H1 (cell line): Measurements from ENCODE around the gene TBC1D23. TPM values are rescaled to one million over a fixed set of nuclear protein-coding genes. Genes with fewer than 3 reads are reported as not detected.

Experiments
- CTCF ChIA-PET: fragments of 300-600 bp; sonication (Branson Sonifier 250); formaldehyde crosslinking; loops from one replicate; lab custom pipeline; 2021; ENCODE audit not compliant: partially characterized antibody; lab: Charles Lee
- POLR2A ChIA-PET: fragments of 300-600 bp; sonication (Branson Sonifier 250); formaldehyde crosslinking; loops from one replicate; lab custom pipeline; 2021; ENCODE audit warnings: inconsistent platforms; ENCODE audit not compliant: partially characterized antibody; lab: Charles Lee
- DNase-seq, 2 experiments: peaks; one replicate each; pipeline versions ENCODE4 v3.0.0 to v3.0.0-alpha.2; 2010 to 2022; ENCODE audit warnings: low spot score in 2 of 2, low read depth in 1 of 2, mixed read lengths in 1 of 2
- FAIRE-seq: peaks from 2 replicates; lab custom pipeline; 2011; peaks lifted over from hg19 to GRCh38; lab: Jason Lieb, UNC
- H2AFZ ChIP-seq: 2 replicates; pipeline ENCODE4 v1.8.1; 2012; ENCODE audit warnings: low read length, inconsistent platforms
- H2AK5ac ChIP-seq: 2 replicates; pipeline ENCODE4 v1.6.1; 2013; ENCODE audit warnings: low read depth, low read length
- H2BK120ac ChIP-seq: replicated peaks from 2 replicates; pipeline ENCODE3; 2013; ENCODE audit warnings: low read depth, low read length, inconsistent platforms
- H2BK12ac ChIP-seq: 2 replicates; pipeline ENCODE4 v1.6.1; 2013; ENCODE audit warnings: low read depth, low read length
- H2BK15ac ChIP-seq: 2 replicates; pipeline ENCODE4 v1.6.1; 2013; ENCODE audit warnings: low read length
- H2BK20ac ChIP-seq: 2 replicates; pipeline ENCODE4 v1.6.1; 2013; ENCODE audit warnings: low read length
- H2BK5ac ChIP-seq: 2 replicates; pipeline ENCODE4 v1.6.1; 2013; ENCODE audit warnings: low read depth, low read length
- H3K14ac ChIP-seq: 2 replicates; pipeline ENCODE4 v1.6.1; 2013; ENCODE audit warnings: inconsistent platforms; ENCODE audit not compliant: insufficient read length
- H3K18ac ChIP-seq: 2 replicates; pipeline ENCODE4 v1.6.1; 2013; ENCODE audit warnings: low read length; ENCODE audit errors: extremely low read depth
- H3K23ac ChIP-seq: 2 replicates; pipeline ENCODE4 v1.6.1; 2013; ENCODE audit warnings: inconsistent platforms; ENCODE audit not compliant: insufficient read length
- H3K23me2 ChIP-seq: 2 replicates; pipeline ENCODE4 v1.6.1; 2013; ENCODE audit warnings: low read depth, low read length
- H3K27ac ChIP-seq: 2 replicates; pipeline ENCODE4 v1.6.1; 2011; ENCODE audit warnings: low read depth, low read length, inconsistent platforms
- H3K27me3 ChIP-seq, 4 experiments: replicated peaks in 1 of 4; 1 replicate in 1 of 4; 2 replicates in 3 of 4; pipeline versions ENCODE4 v1.6.1 to v1.8.1; 2011 to 2013; ENCODE audit warnings: low read length in 3 of 4, mild to moderate bottlenecking in 3 of 4, inconsistent platforms in 2 of 4, mixed read lengths in 2 of 4, moderate library complexity in 1 of 4; ENCODE audit not compliant: control insufficient read depth in 3 of 4, insufficient read depth in 3 of 4; ENCODE audit errors: extremely low read depth in 1 of 4
- H3K36me3 ChIP-seq, 4 experiments: 2 replicates each; pipeline versions ENCODE4 v1.6.1 to v1.8.1; 2011 to 2013; ENCODE audit warnings: mild to moderate bottlenecking in 4 of 4, low read length in 3 of 4, moderate library complexity in 2 of 4, control low read depth in 1 of 4, inconsistent platforms in 1 of 4; ENCODE audit not compliant: insufficient read depth in 4 of 4, control insufficient read depth in 2 of 4
- H3K4ac ChIP-seq: replicated peaks from 2 replicates; pipeline ENCODE3; 2013; ENCODE audit warnings: low read length, low read depth, mixed read lengths, inconsistent platforms; ENCODE audit not compliant: insufficient read length
- H3K4me1 ChIP-seq, 4 experiments: replicated peaks in 1 of 4; 1 replicate in 1 of 4; 2 replicates in 3 of 4; pipeline versions ENCODE4 v1.6.1 to v1.8.1; 2011 to 2013; ENCODE audit warnings: low read length in 3 of 4, inconsistent platforms in 2 of 4, mixed read lengths in 1 of 4; ENCODE audit not compliant: insufficient read depth in 4 of 4, control insufficient read depth in 3 of 4
- H3K4me2 ChIP-seq, 2 experiments: 2 replicates each; pipeline versions ENCODE4 v1.6.1 to v1.8.1; 2011 to 2013; ENCODE audit warnings: low read depth in 2 of 2, low read length in 2 of 2, control low read depth in 1 of 2, inconsistent platforms in 1 of 2, mild to moderate bottlenecking in 1 of 2; ENCODE audit not compliant: insufficient read depth in 1 of 2
- H3K4me3 ChIP-seq, 4 experiments: fragments of 200-600, 300-600 bp in 1 of 4; sonication (generic), shearing (Covaris generic), sonication (Bioruptor Twin) in 1 of 4; 2 replicates each; pipeline versions ENCODE4 v1.5.1 to v1.8.1; 2011 to 2016; ENCODE audit warnings: low read length in 4 of 4, low read depth in 3 of 4, control low read depth in 2 of 4, inconsistent platforms in 2 of 4, mild to moderate bottlenecking in 2 of 4, mixed read lengths in 1 of 4, moderate library complexity in 1 of 4; ENCODE audit not compliant: insufficient read depth in 2 of 4; ENCODE audit errors: extremely low read depth in 1 of 4
- H3K56ac ChIP-seq: replicated peaks from 2 replicates; pipeline ENCODE3; 2013; ENCODE audit warnings: low read depth, mild to moderate bottlenecking, mixed read lengths, low read length, inconsistent platforms; ENCODE audit not compliant: insufficient read length
- H3K79me1 ChIP-seq: 2 replicates; pipeline ENCODE4 v1.6.1; 2013; ENCODE audit warnings: low read depth, low read length, control low read depth
- H3K79me2 ChIP-seq, 2 experiments: 2 replicates each; pipeline versions ENCODE4 v1.6.1 to v1.8.1; 2012 to 2013; ENCODE audit warnings: low read length in 2 of 2, mild to moderate bottlenecking in 2 of 2, inconsistent platforms in 1 of 2; ENCODE audit not compliant: insufficient read depth in 2 of 2, control insufficient read depth in 1 of 2
- H3K9ac ChIP-seq, 4 experiments: replicated peaks in 1 of 4; 1 replicate in 1 of 4; 2 replicates in 3 of 4; pipeline versions ENCODE4 v1.6.1 to v1.8.1; 2011 to 2013; ENCODE audit warnings: low read depth in 3 of 4, low read length in 3 of 4, control low read depth in 2 of 4, mild to moderate bottlenecking in 2 of 4, moderate library complexity in 2 of 4, inconsistent platforms in 1 of 4; ENCODE audit errors: extremely low read depth in 1 of 4
- H3K9me3 ChIP-seq, 2 experiments: 2 replicates each; pipeline versions ENCODE4 v1.6.1 to v1.8.1; 2012 to 2013; ENCODE audit warnings: mild to moderate bottlenecking in 2 of 2, moderate library complexity in 2 of 2, control low read depth in 1 of 2, inconsistent platforms in 1 of 2, low read depth in 1 of 2, low read length in 1 of 2, mixed read lengths in 1 of 2; ENCODE audit not compliant: insufficient read depth in 2 of 2
- H4K20me1 ChIP-seq, 2 experiments: replicated peaks in 1 of 2; 2 replicates each; pipeline versions ENCODE3 to v1.8.1; 2011 to 2013; ENCODE audit warnings: inconsistent platforms in 2 of 2, low read length in 2 of 2, mild to moderate bottlenecking in 1 of 2; ENCODE audit not compliant: insufficient read depth in 2 of 2, control insufficient read depth in 1 of 2
- H4K5ac ChIP-seq: 2 replicates; pipeline ENCODE4 v1.6.1; 2013; ENCODE audit warnings: low read length, low read depth, mixed read lengths, inconsistent platforms; ENCODE audit not compliant: insufficient read length
- H4K8ac ChIP-seq: 2 replicates; pipeline ENCODE4 v1.8.0; 2013; ENCODE audit warnings: mild to moderate bottlenecking, moderate library complexity, low read length, inconsistent platforms; ENCODE audit not compliant: insufficient read depth; ENCODE audit errors: extremely low read depth
- H4K91ac ChIP-seq: replicated peaks from 2 replicates; pipeline ENCODE3; 2013; ENCODE audit warnings: low read length, mixed read lengths, inconsistent platforms; ENCODE audit not compliant: insufficient read length
- BACH1 ChIP-seq: IDR thresholded peaks from 2 replicates; pipeline ENCODE4 v1.6.1; 2012; ENCODE audit warnings: low read length, improper control_type of control experiment
- CEBPB ChIP-seq: IDR thresholded peaks from 2 replicates; pipeline ENCODE4 v1.6.1; 2012; ENCODE audit warnings: low read depth, low read length
- HDAC2 ChIP-seq, 2 experiments: fragments of 300-600 bp in 1 of 2; sonication (generic) in 1 of 2; IDR thresholded peaks; 2 replicates each; pipeline ENCODE4 v1.6.1; 2011 to 2012; ENCODE audit warnings: low read depth in 2 of 2, low read length in 2 of 2, mild to moderate bottlenecking in 2 of 2, moderate library complexity in 2 of 2, borderline replicate concordance in 1 of 2, inconsistent platforms in 1 of 2
- KDM4A ChIP-seq: IDR thresholded peaks from one replicate; pipeline ENCODE4 v1.7.1; 2012; ENCODE audit warnings: low read depth, mild to moderate bottlenecking, moderate library complexity, low read length, inconsistent platforms; ENCODE audit not compliant: severe bottlenecking
- NANOG ChIP-seq: IDR thresholded peaks from 2 replicates; pipeline ENCODE4 v1.6.1; 2011; ENCODE audit warnings: low read length, low read depth, mild to moderate bottlenecking, inconsistent platforms; ENCODE audit not compliant: insufficient read depth, poor library complexity, severe bottlenecking
- PHF8 ChIP-seq: fragments of 200-600 bp; sonication (generic); conservative IDR thresholded peaks from 2 replicates; pipeline ENCODE4 v1.7.1; 2012; ENCODE audit warnings: low read depth, mild to moderate bottlenecking, inconsistent platforms, low read length, moderate library complexity
- RAD21 ChIP-seq, 2 experiments: IDR thresholded peaks in 1 of 2; conservative IDR thresholded peaks in 1 of 2; 2 replicates each; pipeline ENCODE4 v1.6.1; 2011; ENCODE audit warnings: low read depth in 2 of 2, low read length in 2 of 2, improper control_type of control experiment in 1 of 2, inconsistent platforms in 1 of 2, mild to moderate bottlenecking in 1 of 2, moderate library complexity in 1 of 2
- SP4 ChIP-seq: IDR thresholded peaks from 2 replicates; pipeline ENCODE4 v1.6.1; 2012; ENCODE audit warnings: low read length, inconsistent platforms
- SRF ChIP-seq: IDR thresholded peaks from 2 replicates; pipeline ENCODE4 v1.6.1; 2011; ENCODE audit warnings: mild to moderate bottlenecking, low read depth, low read length, moderate library complexity
- WGBS, 2 experiments: shearing (Covaris generic) in 1 of 2; methylation state at CpG; one replicate each; pipeline versions ENCODE4 v1.1.6 to v1.1.7; 2013 to 2015; ENCODE audit warnings: low lambda C conversion rate in 2 of 2, mixed read lengths in 2 of 2, inconsistent platforms in 1 of 2, low coverage in 1 of 2, missing lambda C conversion rate in 1 of 2; ENCODE audit not compliant: insufficient replicate concordance in 2 of 2, insufficient coverage in 1 of 2, insufficient read length in 1 of 2; ENCODE audit errors: extremely low coverage in 1 of 2, missing lambda C conversion rate in 1 of 2; 5-methylcytosine and 5-hydroxymethylcytosine counted together
- polyA plus RNA-seq, 7 experiments: library from polyadenylated mRNA; depleted of rRNA in 3 of 7; stranded (reverse) in 5 of 7; unstranded in 2 of 7; fragments of >200 nt in 5 of 7; fragments of 200-250 nt in 2 of 7; gene quantifications; 1 replicate in 5 of 7; 2 replicates in 1 of 7; 4 replicates in 1 of 7; pipeline versions ENCODE4 v1.2.1 to v1.2.3, GENCODE V29; 2011 to 2013; ENCODE audit warnings: missing spikeins in 2 of 7, mixed read lengths in 2 of 7
- total RNA-seq: library from RNA; stranded (reverse); fragmentation: NEBNext Ultra II Directional; extraction: Animal tissue kit (Norgen Biotek cat#: 25700); gene quantifications from 2 replicates; pipeline ENCODE4 v1.2.1, GENCODE V29; 2021

The TBC1D23 gene
- total and polyA plus RNA-seq, 2 of the 8 experiments (the other 6 are each of a cell fraction or from before 2014, with no cell fraction given), result 6.4 to 29.3 TPM

- H3K27me3 ChIP-seq, result no peaks in the 10 kb centered on the region; a peak in 2 of 7 replicates
- peak within 1 kb of the TSS; percentile 93 for H3K4ac ChIP-seq
- peak within 1 kb of the TSS; percentile 73; the same call in 1 of the 2 replicates for H2BK15ac ChIP-seq
- peak within 1 kb of the TSS; percentile 68 for H3K18ac ChIP-seq
- H4K5ac ChIP-seq, result no peak within 1 kb of the TSS
- H2AFZ ChIP-seq, result peak within 1 kb of the TSS; percentile 100
- no peak within 1 kb of the TSS for H2BK120ac ChIP-seq
- peak within 1 kb of the TSS; percentile 88 for H4K91ac ChIP-seq
- WGBS, 2 experiments, result 2% methylated on average over 45 of the region's 77 CpGs; no CpG with 5 or more reads in 1 of the 2 experiments
- no peak within 1 kb of the TSS for H3K23ac ChIP-seq
- peak within 1 kb of the TSS; percentile 78 to 84 (median 80) for H3K9ac ChIP-seq
- H3K4me3 ChIP-seq, result peak within 1 kb of the TSS; percentile 49 to 75 (median 68)
- H2BK20ac ChIP-seq, result no peak within 1 kb of the TSS
- CTCF ChIA-PET, result interaction anchor here (0.6 to 1.8 kb wide), 3 partner anchors 18 to 942 kb away, joined by 3 to 5 read pairs (median 3); no protein-coding TSS in a partner anchor
- no peak within 1 kb of the TSS for H3K27ac ChIP-seq
- H3K23me2 ChIP-seq, result peaks cover 4% of the 10 kb centered on the region; the same call in 1 of the 2 replicates
- H3K56ac ChIP-seq, result no peak within 1 kb of the TSS
- H3K4me1 ChIP-seq, result peaks cover 0 to 6% (median 4%) of the 10 kb centered on the region in 4 experiments; a peak in 5 of 7 replicates
- H4K8ac ChIP-seq, result peak within 1 kb of the TSS; percentile 87; the same call in 1 of the 2 replicates
- H3K14ac ChIP-seq, result no peak within 1 kb of the TSS
- no peaks in the 10 kb centered on the region for H4K20me1 ChIP-seq
- H3K79me1 ChIP-seq, result no peaks in the 10 kb centered on the region; the same call in 1 of the 2 replicates
- no peaks in the 10 kb centered on the region; a peak in 1 of 8 replicates for H3K36me3 ChIP-seq
- DNase-seq (peak; percentile 77 to 92), FAIRE-seq (no peak)
- H2AK5ac ChIP-seq, result no peak within 1 kb of the TSS; the same call in 1 of the 2 replicates
- POLR2A ChIA-PET, result interaction anchor here (0.6 to 3.4 kb wide), 17 partner anchors 9 to 462 kb away, joined by 3 to 23 read pairs (median 3); partner anchors contain the start of genes LNP1, TMEM45A and TOMM70
- no peak within 1 kb of the TSS for H2BK5ac ChIP-seq
- no peaks in the 10 kb centered on the region for H3K79me2 ChIP-seq
- H3K4me2 ChIP-seq, result peak within 1 kb of the TSS; percentile 70 to 100
- peak within 1 kb of the TSS; percentile 39 for H2BK12ac ChIP-seq
- H3K9me3 ChIP-seq, result no peaks in the 10 kb centered on the region
- TF ChIP-seq CEBPB, result 0 out of 2 replicates have a peak, but pooled peaks have one; percentile 44
- peak; percentile 71 for TF ChIP-seq NANOG
- 0 out of 4 replicates have a peak, but pooled peaks of 1 of the 2 experiments have one; percentile 62 for TF ChIP-seq HDAC2 (IDR thresholded peaks at IDR 0.05; ENCODE audit: borderline replicate concordance in 1 of 2, low read depth in 2 of 2, low read length in 2 of 2)
- no peak for TF ChIP-seq SP4
- TF ChIP-seq SRF, result no peak
- peak in 1 of 2 experiments; percentile 3; a peak in 1 of 4 replicates for TF ChIP-seq RAD21 (IDR thresholded peaks at IDR 0.05 in 1 of 2, conservative IDR thresholded peaks at IDR 0.05 in 1 of 2; ENCODE audit: low read depth in 2 of 2, low read length in 2 of 2)
- peak; percentile 34 for TF ChIP-seq KDM4A
- peak; percentile 67; the same call in 1 of the 2 replicates for TF ChIP-seq BACH1
- peak; percentile 72 for TF ChIP-seq PHF8
Observed at GRCh38 chr3:100334488-100335351, 73.9 kb downstream of the TBC1D23 start, which contains the start of gene NIT2. Gene NIT2 (plus strand): TSS chr3:100334757. CDS start chr3:100334792, 35 bp downstream.
